Adrenal gland (tissue), 5 donors: ENCODE data around the gene SPOCK1.
"Not testable (repeated sequence)": the region's sequence is repeated elsewhere in the genome, so short reads cannot be mapped to it uniquely, and the experiment has no call there.

Experiments
- POLR2A ChIP-seq, 2 donors: fragments of 450-650 bp; IDR thresholded peaks; one replicate each; pipeline ENCODE4 v1.6.1; 2017; ENCODE audit warnings: antibody characterized with exemption in 2 of 2, mild to moderate bottlenecking in 2 of 2, moderate library complexity in 1 of 2
- TF ChIP-seq, protein P1 (sequence below), 6 experiments: fragments of 450-650 bp in 4 of 6; fragments of 200-600 bp in 2 of 6; sonication (generic) in 1 of 6; IDR thresholded peaks; 1 replicate in 5 of 6; 2 replicates in 1 of 6; pipeline versions ENCODE4 v1.5.1 to v1.8.0; 2016 to 2021; ENCODE audit warnings: antibody characterized with exemption in 6 of 6, mild to moderate bottlenecking in 2 of 6, moderate library complexity in 1 of 6
- donor health status: DM: no; HTN: no; CAD: no.

DNA sequence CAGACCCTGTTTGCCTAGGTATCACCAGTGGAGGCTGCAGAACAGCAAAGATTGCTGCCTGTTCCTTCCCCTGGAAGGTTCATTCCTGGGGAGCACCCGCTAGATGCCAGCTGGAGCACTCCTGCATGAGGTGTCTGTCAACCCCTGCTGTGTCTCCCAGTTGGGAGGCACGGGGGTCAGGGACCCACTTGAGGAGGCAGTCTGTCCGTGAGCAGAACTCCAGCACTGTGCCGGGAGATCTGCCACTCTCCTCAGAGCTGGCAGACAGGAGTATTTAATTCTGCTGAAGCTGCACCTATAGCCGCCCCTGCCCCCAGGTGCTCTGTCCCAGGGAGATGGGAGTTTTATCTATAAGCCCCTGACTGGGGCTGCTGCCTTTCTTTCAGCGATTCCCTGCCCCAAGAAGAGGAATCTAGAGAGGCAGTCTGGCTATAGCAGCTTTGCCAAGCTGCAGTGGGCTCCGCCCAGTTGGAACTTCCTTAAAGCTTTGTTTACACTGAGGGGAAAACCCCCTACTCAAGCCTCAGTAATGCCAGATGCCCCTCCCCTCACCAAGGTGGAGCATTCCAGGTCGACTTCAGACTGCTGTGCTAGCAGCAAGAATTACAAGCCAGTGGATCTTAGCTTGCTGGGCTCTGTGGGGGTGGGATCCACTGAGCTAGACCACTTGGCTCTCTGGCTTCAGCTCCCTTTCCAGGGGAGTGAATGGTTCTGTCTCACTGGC, 545.6 kb downstream of the SPOCK1 start:
- TF ChIP-seq, protein P1, sequence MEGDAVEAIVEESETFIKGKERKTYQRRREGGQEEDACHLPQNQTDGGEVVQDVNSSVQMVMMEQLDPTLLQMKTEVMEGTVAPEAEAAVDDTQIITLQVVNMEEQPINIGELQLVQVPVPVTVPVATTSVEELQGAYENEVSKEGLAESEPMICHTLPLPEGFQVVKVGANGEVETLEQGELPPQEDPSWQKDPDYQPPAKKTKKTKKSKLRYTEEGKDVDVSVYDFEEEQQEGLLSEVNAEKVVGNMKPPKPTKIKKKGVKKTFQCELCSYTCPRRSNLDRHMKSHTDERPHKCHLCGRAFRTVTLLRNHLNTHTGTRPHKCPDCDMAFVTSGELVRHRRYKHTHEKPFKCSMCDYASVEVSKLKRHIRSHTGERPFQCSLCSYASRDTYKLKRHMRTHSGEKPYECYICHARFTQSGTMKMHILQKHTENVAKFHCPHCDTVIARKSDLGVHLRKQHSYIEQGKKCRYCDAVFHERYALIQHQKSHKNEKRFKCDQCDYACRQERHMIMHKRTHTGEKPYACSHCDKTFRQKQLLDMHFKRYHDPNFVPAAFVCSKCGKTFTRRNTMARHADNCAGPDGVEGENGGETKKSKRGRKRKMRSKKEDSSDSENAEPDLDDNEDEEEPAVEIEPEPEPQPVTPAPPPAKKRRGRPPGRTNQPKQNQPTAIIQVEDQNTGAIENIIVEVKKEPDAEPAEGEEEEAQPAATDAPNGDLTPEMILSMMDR (IDR thresholded peaks at IDR 0.05) = not testable (repeated sequence)
- TF ChIP-seq POLR2A (IDR thresholded peaks at IDR 0.05) = not testable (repeated sequence)
